LoVo (cell line): ENCODE results near the gene ZNF394.

Source experiments
- DNase-seq: peaks from one replicate; pipeline ENCODE4 v3.0.0-alpha.2; 2016; ENCODE audit warnings: low spot score

The ZNF394 gene

GRCh38 chr7:99493823-99494222, 6.3 kb downstream of the ZNF394 start:
- no peak for DNase-seq

GRCh38 chr7:99490878-99491277, 9.2 kb downstream of the ZNF394 start:
- no peak for DNase-seq

GRCh38 chr7:99489235-99489634, 10.8 kb downstream of the ZNF394 start:
- no peak for DNase-seq

GRCh38 chr7:99485094-99485493, 15.0 kb downstream of the ZNF394 start:
- DNase-seq: no peak

- no peak for DNase-seq
These were observed 21.3 kb downstream of the ZNF394 start for GRCh38 chr7:99478464-99479440.

GRCh38 chr7:99476107-99476506, 24.0 kb downstream of the ZNF394 start:
- no peak for DNase-seq

GRCh38 chr7:99473315-99473596, 26.8 kb downstream of the ZNF394 start:
- peak; percentile 83 for DNase-seq

GRCh38 chr7:99472561-99473314, 27.3 kb downstream of the ZNF394 start, which contains the start of gene ZNF789:
TSS of gene ZNF789 (plus strand) at chr7:99472890. CDS start at chr7:99476457, 3,567 bp downstream.
- peak; percentile 99 for DNase-seq

GRCh38 chr7:99469381-99470065, 30.6 kb downstream of the ZNF394 start:
- no peak for DNase-seq

- no peak for DNase-seq
These were observed 31.7 kb downstream of the ZNF394 start for GRCh38 chr7:99468336-99468918.

- DNase-seq: no peak
These were observed 34.7 kb downstream of the ZNF394 start for GRCh38 chr7:99465421-99465768.

- no peak for DNase-seq
These were observed 38.9 kb downstream of the ZNF394 start for GRCh38 chr7:99461221-99461620.

GRCh38 chr7:99460651-99461050, 39.4 kb downstream of the ZNF394 start:
- no peak for DNase-seq

- DNase-seq: no peak
These were observed 41.0 kb downstream of the ZNF394 start for GRCh38 chr7:99459087-99459486.

- DNase-seq: no peak
These were observed 42.2 kb downstream of the ZNF394 start for GRCh38 chr7:99457650-99458493.

- DNase-seq: no peak
These were observed 42.9 kb downstream of the ZNF394 start for GRCh38 chr7:99457050-99457649.

GRCh38 chr7:99456288-99456687, 43.8 kb downstream of the ZNF394 start:
- no peak for DNase-seq

GRCh38 chr7:99455874-99456273, 44.2 kb downstream of the ZNF394 start:
- no peak for DNase-seq

- no peak for DNase-seq
These were observed 47.0 kb downstream of the ZNF394 start for GRCh38 chr7:99453105-99453504.

- DNase-seq: no peak
These were observed 47.5 kb downstream of the ZNF394 start for GRCh38 chr7:99452541-99452940.

- DNase-seq: no peak
These were observed 48.1 kb downstream of the ZNF394 start for GRCh38 chr7:99451936-99452335.
